Stimulated activated CD8-positive, alpha-beta memory T cell treated with anti-CD3 and anti-CD28 coated beads, Interleukin-12 subunit alpha, Interleukin-12 subunit beta, amount 100 ng/mL, for 24 hours (primary cell): ENCODE measurements around the gene BICD2.

Experiments
- DNase-seq: peaks from one replicate; pipeline ENCODE4 v3.0.0-alpha.2; 2020; ENCODE audit errors: extremely low read depth

The BICD2 gene

GRCh38 chr9:92727716-92728700 is 36.6 kb downstream of the BICD2 start:
- no peak for DNase-seq

DNA sequence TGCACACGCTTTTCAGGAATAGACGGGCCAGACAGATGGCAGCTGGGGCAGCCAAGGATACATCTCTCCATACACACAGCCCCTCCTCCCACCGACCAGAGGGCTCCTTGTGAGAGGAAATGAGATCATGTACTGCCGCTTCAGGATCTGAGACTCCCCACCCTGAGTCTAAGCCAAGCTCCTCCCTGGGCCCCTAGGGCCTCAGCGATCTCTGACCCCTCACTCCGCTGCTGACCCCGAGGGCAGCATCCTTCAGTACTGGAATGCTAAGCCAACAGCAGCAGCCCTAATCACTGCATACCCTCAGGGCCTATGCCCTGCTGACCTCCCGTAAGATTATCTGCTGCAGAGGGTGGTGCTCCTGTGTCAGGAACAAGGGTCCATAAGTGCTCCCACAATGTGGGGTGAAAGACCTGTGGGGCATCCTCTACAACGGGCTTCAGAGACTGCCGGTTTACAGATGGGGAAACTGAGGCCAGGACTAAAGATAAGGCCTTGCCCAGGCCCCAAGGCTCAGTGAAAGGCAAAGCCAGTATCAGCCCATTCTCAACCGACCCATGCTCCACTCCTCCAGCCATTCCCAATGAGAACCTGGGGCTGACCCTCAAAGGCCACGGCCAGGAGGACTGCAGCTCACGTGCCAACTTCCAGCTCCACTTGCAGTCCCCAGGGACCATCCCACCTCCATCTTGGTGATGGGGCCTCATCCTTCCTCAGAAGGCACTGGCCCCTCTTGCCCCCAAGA is 37.5 kb downstream of the BICD2 start:
- DNase-seq, result no peak

- DNase-seq, result no peak
Measured at GRCh38 chr9:92726348-92726747, 38.3 kb downstream of the BICD2 start.

DNA sequence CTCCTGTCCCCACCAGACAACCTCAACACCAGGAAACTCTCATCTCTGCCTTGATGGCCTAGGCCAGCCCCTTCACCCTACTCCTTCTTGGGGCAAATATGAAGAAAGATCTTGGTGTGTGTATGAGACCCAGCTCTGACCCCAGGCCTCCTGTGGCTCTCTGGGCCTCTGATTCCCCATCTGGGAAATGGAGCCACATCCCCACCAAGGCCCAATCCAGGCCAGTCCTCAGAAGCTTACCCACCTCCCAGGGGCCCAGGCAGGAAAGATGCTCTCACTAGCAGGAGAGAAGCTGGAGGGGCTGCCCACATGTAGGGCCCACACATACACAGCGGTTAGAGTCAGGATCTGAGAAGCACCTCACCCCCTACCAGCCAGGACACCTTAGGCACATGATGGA is 38.9 kb downstream of the BICD2 start:
- DNase-seq, result no peak

GRCh38 chr9:92725266-92725545 is 39.4 kb downstream of the BICD2 start:
- DNase-seq, result no peak

GRCh38 chr9:92724528-92725265 is 39.9 kb downstream of the BICD2 start:
- no peak for DNase-seq

GRCh38 chr9:92723801-92724323 is 40.8 kb downstream of the BICD2 start:
- DNase-seq, result no peak

DNA sequence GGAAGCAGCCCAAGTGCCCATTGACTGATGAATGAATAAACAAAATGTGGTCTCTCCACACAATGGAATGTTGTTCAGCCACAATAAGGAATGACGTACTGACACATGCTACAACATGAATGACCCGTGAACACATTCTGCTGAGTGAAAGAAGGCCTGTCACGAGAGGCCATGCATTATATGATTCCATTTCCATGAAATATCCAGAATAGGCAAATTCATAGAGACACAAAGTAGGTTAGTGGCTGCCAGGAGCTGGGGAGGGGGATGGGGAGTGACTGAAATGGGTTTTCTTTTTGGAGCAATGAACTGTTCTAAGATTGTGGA is 41.4 kb downstream of the BICD2 start:
- no peak for DNase-seq

DNA sequence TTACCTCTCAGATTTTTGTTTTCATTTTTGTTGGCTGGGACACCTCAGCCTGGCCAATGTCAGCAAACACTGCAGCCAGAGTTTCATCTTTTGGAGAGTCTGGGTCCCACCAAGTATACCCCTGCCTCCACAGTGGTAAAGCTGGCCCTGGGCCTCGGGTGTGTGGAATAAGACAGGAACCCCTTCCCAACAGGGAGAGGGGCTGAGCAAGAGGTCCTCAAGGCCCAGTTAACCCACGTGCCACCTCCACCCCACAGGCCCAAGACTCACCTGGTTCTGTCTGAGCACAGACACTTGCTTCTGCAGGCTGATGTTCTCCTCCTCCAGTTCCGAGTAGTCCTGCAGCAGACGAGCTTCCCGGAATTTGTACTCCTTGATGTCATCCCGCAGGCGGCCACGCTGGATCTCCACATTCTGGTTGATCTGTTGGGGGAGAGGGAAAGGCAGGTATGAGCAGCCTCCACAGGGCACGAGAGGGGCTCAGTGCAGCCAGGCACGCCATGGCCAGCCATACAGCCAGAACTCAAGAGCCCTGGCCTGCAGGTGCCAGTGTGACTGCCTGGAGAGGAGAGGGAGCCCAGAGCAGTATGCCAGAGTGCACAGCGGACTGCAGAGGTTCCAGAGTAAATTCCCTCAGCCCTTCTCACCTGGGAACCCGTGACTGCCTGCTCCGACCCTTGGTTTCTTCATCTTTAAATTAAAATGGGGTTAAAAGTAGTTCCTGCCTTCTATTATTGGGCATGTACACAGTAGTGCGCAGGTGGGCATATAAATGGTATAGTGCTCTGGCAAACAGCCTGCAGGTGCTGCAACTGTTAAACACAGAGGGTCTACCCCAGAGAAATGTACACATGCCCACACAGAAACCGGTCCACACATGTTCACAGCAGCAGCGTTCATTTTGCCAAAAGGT is 42.0 kb downstream of the BICD2 start:
- no peak for DNase-seq

GRCh38 chr9:92721548-92721947 is 43.1 kb downstream of the BICD2 start:
- DNase-seq, result no peak

- no peak for DNase-seq
Measured at GRCh38 chr9:92720807-92721535, 43.7 kb downstream of the BICD2 start.

GRCh38 chr9:92720209-92720765 is 44.3 kb downstream of the BICD2 start:
- DNase-seq, result no peak

- no peak for DNase-seq
Measured at GRCh38 chr9:92719028-92719647, 45.5 kb downstream of the BICD2 start.

DNA sequence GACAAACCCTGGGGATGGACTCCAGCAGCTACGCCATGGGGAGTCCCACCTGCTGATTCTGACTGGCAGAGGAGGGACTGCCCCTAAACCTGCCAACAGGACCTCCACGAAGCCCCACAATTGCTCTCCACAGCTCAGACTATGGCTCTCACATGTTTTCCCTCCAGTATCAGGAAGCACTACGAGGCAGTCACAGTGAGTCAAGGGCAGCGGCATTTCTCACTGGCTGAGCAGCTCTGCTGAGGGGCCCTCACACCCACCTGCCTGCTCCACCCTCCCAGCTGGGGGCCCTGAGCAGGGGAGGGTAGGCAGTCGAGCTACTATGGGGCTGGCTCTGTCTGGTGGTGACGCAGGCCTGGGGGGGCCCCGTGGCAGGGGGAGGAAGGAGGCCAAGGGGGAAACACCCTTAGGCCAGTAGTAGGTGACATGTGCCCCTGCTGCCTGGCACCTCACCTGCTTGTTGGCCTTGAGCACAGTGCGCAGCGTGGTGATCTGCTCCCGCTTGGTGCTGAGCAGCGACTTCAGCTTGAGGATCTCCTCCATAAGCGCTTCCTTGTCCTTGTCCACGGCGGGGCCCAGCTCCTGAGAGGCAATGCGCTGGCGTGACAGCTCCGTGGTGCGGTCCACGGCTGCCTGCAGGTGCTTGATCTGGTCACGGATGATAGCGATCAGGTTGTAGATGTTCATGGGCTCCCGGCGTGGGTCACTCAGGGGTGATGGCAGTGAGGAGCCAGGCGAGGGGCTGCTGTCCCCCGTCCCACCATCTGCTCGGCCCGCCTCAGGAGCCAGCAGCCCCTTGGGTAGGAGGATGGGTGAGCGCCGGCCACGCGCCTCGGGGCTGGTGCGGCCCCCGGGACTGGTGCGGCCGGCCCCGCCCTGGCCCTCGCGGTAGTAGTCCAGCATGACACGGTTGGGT is 46.3 kb downstream of the BICD2 start:
- no peak for DNase-seq

- no peak for DNase-seq
Measured at GRCh38 chr9:92717201-92718085, 47.2 kb downstream of the BICD2 start.

DNA sequence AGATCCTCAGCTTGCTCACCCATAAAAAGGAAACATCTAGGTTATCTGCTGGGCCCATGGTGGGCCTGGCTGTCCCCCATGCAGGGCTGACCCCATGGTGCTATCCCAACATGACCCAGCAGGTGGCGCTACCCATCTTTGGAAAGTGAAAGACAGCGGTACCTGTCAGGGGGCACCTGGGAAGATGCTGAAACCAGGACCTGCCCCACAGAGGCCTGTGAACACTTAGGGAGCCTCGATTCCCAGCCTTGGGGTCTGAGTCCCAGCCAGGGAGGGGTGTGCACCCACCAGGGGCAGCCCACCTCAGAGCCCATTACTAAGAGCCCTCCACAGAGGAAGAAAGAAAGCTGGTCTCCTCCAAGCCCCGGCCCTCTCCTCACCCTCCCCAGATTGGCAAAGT is 48.1 kb downstream of the BICD2 start:
- DNase-seq, result peak; percentile 53

DNA sequence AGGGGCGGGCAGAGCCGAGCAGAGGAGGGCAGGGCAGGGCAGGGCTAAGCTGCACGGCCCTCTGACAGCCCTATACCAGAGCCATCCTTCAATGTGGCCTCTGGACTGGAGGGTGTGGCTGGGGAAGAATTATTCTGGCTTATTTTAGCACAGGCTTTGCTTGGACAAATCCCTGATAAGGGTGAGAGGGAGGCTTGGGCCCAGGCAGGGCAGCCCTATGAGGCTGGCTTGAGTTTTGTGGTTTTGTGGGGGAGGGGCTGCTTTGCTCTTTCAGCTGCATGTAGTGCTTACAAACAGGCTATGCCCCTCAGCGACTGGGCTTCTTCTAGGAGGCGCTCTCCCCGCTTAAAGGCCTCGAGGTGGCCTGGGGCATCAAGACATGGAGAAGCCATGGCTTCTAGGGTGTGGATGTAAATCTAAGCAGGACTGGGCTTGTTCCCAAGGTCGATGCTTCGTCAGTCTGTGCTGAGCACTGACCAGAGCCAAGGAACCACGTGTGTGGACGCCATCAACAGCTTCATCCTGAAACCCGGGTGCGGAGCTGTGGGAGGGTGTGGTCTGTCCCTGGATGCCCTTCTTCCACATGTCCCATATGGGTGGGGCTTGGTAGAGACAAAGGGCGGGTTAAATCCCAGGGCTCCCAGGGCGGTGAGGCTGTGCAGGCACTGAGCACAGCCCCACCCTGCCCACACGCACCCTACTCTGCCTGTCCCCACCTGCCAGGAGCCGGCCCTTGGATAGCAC is 49.0 kb downstream of the BICD2 start:
- no peak for DNase-seq
